Caki2 (cell line): ENCODE measurements around the gene NFIA. TPM values are rescaled to one million over a fixed set of nuclear protein-coding genes. Genes with fewer than 3 reads are reported as not detected.
"Not testable (repeated sequence)": the region's sequence is repeated elsewhere in the genome, so short reads cannot be mapped to it uniquely, and the experiment has no call there.

Source experiments
- DNase-seq: peaks from one replicate; pipeline ENCODE4 v3.0.0-alpha.2; 2015; ENCODE audit warnings: low read depth
- in situ Hi-C: cut with HindIII; loops from 2 replicates; pipeline ENCODE4 v1.10.0; 2016; ENCODE audit warnings: low sequenced_read_pairs, low pct_unique_long_range_greater_than_20kb, mixed read lengths
- total RNA-seq: library from RNA; depleted of rRNA; stranded (reverse); fragments of >200 nt; shearing (Covaris generic); gene quantifications from 2 replicates; pipeline ENCODE4 v1.2.3, GENCODE V29; 2014; ENCODE audit warnings: low replicate concordance

NFIA gene
- total RNA-seq, 1 experiment from 2014 or later = 8.7 TPM

- in situ Hi-C loops = no loop called here
- no peak for DNase-seq
These were observed 34.1 kb downstream of the NFIA start for GRCh38 chr1:61116421-61116820.

GRCh38 chr1:61117283-61117682, 34.9 kb downstream of the NFIA start:
- no peak for DNase-seq
- in situ Hi-C loops = no loop called here

GRCh38 chr1:61119085-61119484, 36.7 kb downstream of the NFIA start:
- no peak for DNase-seq
- in situ Hi-C loops = no loop called here

GRCh38 chr1:61120246-61120840, 38.0 kb downstream of the NFIA start:
- in situ Hi-C loops = no loop called here
- no peak for DNase-seq

- no peak for DNase-seq
- in situ Hi-C loops = no loop called here
These were observed 38.6 kb downstream of the NFIA start for GRCh38 chr1:61120998-61121397.

GRCh38 chr1:61121631-61122030, 39.3 kb downstream of the NFIA start:
- in situ Hi-C loops = no loop called here
- DNase-seq = no peak

GRCh38 chr1:61122389-61122788, 40.0 kb downstream of the NFIA start:
- no peak for DNase-seq
- in situ Hi-C loops = no loop called here

- no peak for DNase-seq
These were observed 41.0 kb downstream of the NFIA start for GRCh38 chr1:61123326-61123725.

GRCh38 chr1:61124078-61124477, 41.7 kb downstream of the NFIA start:
- DNase-seq = no peak
- in situ Hi-C loops = no loop called here

More at GRCh38 chr1:61123326-61123725, 41.0 kb downstream of the NFIA start:
- in situ Hi-C loops = no loop called here

GRCh38 chr1:61124696-61125095, 42.3 kb downstream of the NFIA start:
- no peak for DNase-seq
- in situ Hi-C loops = no loop called here

GRCh38 chr1:61125263-61125662, 42.9 kb downstream of the NFIA start:
- no peak for DNase-seq
- in situ Hi-C loops = no loop called here

GRCh38 chr1:61125895-61126294, 43.5 kb downstream of the NFIA start:
- in situ Hi-C loops = no loop called here
- DNase-seq = no peak

- DNase-seq, in situ Hi-C loops: not testable (repeated sequence)
These were observed 44.5 kb downstream of the NFIA start for GRCh38 chr1:61126843-61127242.

- no peak for DNase-seq
- in situ Hi-C loops = no loop called here
These were observed 48.1 kb downstream of the NFIA start for GRCh38 chr1:61130338-61131000.

GRCh38 chr1:61131248-61131647, 48.9 kb downstream of the NFIA start:
- DNase-seq = no peak

GRCh38 chr1:61131716-61132115, 49.4 kb downstream of the NFIA start:
- in situ Hi-C loops = no loop called here
- no peak for DNase-seq

More at GRCh38 chr1:61131248-61131647, 48.9 kb downstream of the NFIA start:
- in situ Hi-C loops = no loop called here

- no peak for DNase-seq
- in situ Hi-C loops = no loop called here
These were observed 49.8 kb downstream of the NFIA start for GRCh38 chr1:61132176-61132638.

- DNase-seq = no peak
- in situ Hi-C loops = no loop called here
These were observed 50.4 kb downstream of the NFIA start for GRCh38 chr1:61132645-61133334.

GRCh38 chr1:61133335-61134019, 51.1 kb downstream of the NFIA start:
- DNase-seq = no peak
- in situ Hi-C loops = no loop called here
